Aorta (tissue), 5 donors: ENCODE results near the gene TMA7. TPM values are rescaled to one million over a fixed set of nuclear protein-coding genes. Genes with fewer than 3 reads are reported as not detected.

Source experiments
- ATAC-seq: fragments of 200-7000 bp; cut with Tn5 transposase; one replicate; pipeline ENCODE4 v1.9.1; 2022; ENCODE audit warnings: moderate library complexity; ENCODE audit not compliant: low FRiP score
- DNase-seq, 2 donors: peaks; one replicate each; pipeline ENCODE4 v3.0.0-alpha.2; 2020
- H3K27ac ChIP-seq, 2 donors: one replicate each; pipeline ENCODE4 v1.5.1; 2013; ENCODE audit warnings: low read length in 2 of 2, mild to moderate bottlenecking in 2 of 2, moderate library complexity in 2 of 2, control low read depth in 1 of 2, inconsistent platforms in 1 of 2, low read depth in 1 of 2
- H3K27me3 ChIP-seq, 2 donors: one replicate each; pipeline ENCODE4 v1.6.1; 2013; ENCODE audit warnings: control low read depth in 1 of 2, low read length in 1 of 2, mild to moderate bottlenecking in 1 of 2, moderate library complexity in 1 of 2; ENCODE audit not compliant: insufficient read depth in 2 of 2, control insufficient read depth in 1 of 2
- H3K36me3 ChIP-seq, 2 donors: one replicate each; pipeline ENCODE4 v1.6.1; 2013; ENCODE audit warnings: control low read depth in 1 of 2, low read length in 1 of 2, mild to moderate bottlenecking in 1 of 2; ENCODE audit not compliant: insufficient read depth in 2 of 2, control insufficient read depth in 1 of 2
- H3K4me1 ChIP-seq, 2 donors: one replicate each; pipeline ENCODE4 v1.6.1; 2013; ENCODE audit warnings: low read length in 2 of 2, control low read depth in 1 of 2, mild to moderate bottlenecking in 1 of 2, moderate library complexity in 1 of 2; ENCODE audit not compliant: insufficient read depth in 2 of 2, control insufficient read depth in 1 of 2
- H3K4me3 ChIP-seq, 2 donors: one replicate each; pipeline ENCODE4 v1.5.1; 2013; ENCODE audit warnings: low read length in 2 of 2, control low read depth in 1 of 2, mild to moderate bottlenecking in 1 of 2
- H3K9me3 ChIP-seq: one replicate; pipeline ENCODE4 v1.6.1; 2013; ENCODE audit warnings: mild to moderate bottlenecking, low read length; ENCODE audit not compliant: control insufficient read depth
- WGBS, 2 donors: extraction: QIAGEN DNeasy Blood & Tissue Kit; methylation state at CpG; one replicate each; pipeline ENCODE4 v1.1.7; 2013; 5-methylcytosine and 5-hydroxymethylcytosine counted together
- intact Hi-C, 2 donors: fragments of 100-400 bp; cut with DNase I; formaldehyde crosslinking; loops; one replicate each; pipeline versions ENCODE4 v1.14.2 to v1.15.0; 2022
- polyA plus RNA-seq, 2 donors: library from polyadenylated mRNA; stranded (reverse); fragments of 200-250 nt; gene quantifications; one replicate each; pipeline ENCODE4 v1.2.3, GENCODE V29; 2013
- total RNA-seq, 2 donors: library from RNA; stranded (reverse); fragmentation: NEBNext Ultra II Directional; extraction: Animal tissue kit (Norgen Biotek cat#: 25700); gene quantifications; one replicate each; pipeline ENCODE4 v1.2.1, GENCODE V29; 2021
- donor health status: healthy with polysubstance abuse.
- donor health status: Bipolar disorder and iron deficiency.
- donor health status: DM: no; HTN: no; CAD: no.
- donor health status: DM: no; HTN: no; CAD: no.
- donor health status: DM: yes; HTN: yes; CAD: no.

TMA7 gene
- total and polyA plus RNA-seq, 4 donors: 114 to 686 (median 215) TPM

DNA sequence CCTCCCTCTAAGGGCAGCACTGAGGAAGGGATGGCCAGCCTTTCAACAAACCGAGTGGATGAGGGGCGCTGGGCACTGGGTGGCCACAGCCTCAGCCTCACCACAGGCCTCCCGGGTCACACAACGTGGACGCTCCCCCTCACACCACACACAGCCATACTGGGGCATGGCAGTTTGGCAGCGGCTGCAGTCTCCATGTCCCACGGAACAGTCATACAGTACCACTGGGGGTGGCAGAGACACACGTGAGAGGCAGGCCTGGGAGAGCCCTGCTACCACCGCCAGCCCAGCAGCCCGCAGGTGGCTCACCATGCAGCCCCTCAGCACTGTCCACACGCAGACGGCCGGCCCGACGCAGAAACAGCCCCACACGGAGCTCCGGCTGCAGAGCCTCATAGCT, 21.9 kb upstream of the TMA7 start:
- 88 to 90% methylated on average over 17 of the region's 17 CpGs for WGBS, 2 donors

DNA sequence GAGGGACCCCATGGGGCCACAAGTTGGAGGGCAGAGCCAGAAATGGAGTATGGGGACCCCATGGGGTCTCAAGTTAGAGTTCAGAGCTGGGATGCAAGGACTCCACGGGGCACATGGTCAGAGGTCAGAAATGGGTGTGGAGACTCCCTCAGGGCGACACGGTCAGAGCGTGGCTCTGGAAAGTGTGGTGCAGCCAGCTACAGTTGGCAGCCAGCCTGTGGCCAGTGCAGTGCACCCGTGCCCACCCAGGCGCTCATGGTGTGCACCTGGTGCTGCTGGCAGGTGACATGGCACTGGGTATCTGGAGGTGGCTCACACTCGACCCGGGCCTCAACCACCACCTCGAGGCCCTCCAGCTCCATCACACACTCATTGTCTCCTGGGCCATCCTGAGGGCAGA, 21.4 kb upstream of the TMA7 start:
- intact Hi-C loops: no loop called here
- no peak for DNase-seq
- H3K9me3 ChIP-seq: no peaks in the 10 kb centered on the region
- no peak overlapping the region for H3K4me3 ChIP-seq
- ATAC-seq: no peak
- H3K27me3 ChIP-seq: no peaks in the 10 kb centered on the region
- no peaks in the 10 kb centered on the region for H3K4me1 ChIP-seq
- 71 to 80% methylated on average over 9 of the region's 9 CpGs for WGBS, 2 donors
- peaks cover 0 to 8% of the 10 kb centered on the region in 2 donors for H3K36me3 ChIP-seq
- H3K27ac ChIP-seq: no peak overlapping the region

More for the DNA sequence above, 21.9 kb upstream of the TMA7 start:
- no peaks in the 10 kb centered on the region for H3K4me1 ChIP-seq
- no peaks in the 10 kb centered on the region for H3K9me3 ChIP-seq
- no peak overlapping the region for H3K4me3 ChIP-seq
- no peak for ATAC-seq
- no peak for DNase-seq
- intact Hi-C loops: no loop called here
- peaks cover 0 to 8% of the 10 kb centered on the region in 2 donors for H3K36me3 ChIP-seq
- no peaks in the 10 kb centered on the region for H3K27me3 ChIP-seq
- no peak overlapping the region for H3K27ac ChIP-seq

DNA sequence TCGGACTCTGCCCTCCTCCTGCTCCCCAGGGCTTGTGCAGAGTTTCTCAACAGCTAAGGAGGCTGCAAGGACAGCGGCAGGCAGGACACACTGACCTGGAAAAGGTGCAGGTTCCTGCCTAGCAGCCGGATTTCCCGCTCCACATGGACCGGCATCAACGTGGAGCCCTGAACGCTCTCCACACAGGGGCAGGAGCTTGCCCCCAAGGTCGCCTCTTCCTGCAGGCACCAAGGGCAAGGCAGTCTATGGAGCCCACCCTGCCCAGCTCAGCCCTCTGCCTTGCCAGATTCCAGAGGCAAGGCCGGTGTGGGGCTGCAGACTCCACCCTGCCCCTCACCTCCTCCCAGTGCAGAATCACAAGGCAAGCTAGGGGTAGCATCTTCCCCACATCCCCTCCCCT, 20.9 kb upstream of the TMA7 start:
- Histone ChIP-seq H3K4me3 (no peak overlapping the region), H3K36me3 (peaks cover 0 to 8% of the 10 kb centered on the region in 2 donors), H3K4me1 (no peaks in the 10 kb centered on the region), H3K27ac (no peak overlapping the region), H3K27me3 (no peaks in the 10 kb centered on the region), H3K9me3 (no peaks in the 10 kb centered on the region)
- peak in 1 of 2 donors; percentile 17 for DNase-seq
- intact Hi-C loops: no loop called here
- WGBS, 2 donors: 90 to 92% methylated on average over 9 of the region's 9 CpGs
- no peak for ATAC-seq

DNA sequence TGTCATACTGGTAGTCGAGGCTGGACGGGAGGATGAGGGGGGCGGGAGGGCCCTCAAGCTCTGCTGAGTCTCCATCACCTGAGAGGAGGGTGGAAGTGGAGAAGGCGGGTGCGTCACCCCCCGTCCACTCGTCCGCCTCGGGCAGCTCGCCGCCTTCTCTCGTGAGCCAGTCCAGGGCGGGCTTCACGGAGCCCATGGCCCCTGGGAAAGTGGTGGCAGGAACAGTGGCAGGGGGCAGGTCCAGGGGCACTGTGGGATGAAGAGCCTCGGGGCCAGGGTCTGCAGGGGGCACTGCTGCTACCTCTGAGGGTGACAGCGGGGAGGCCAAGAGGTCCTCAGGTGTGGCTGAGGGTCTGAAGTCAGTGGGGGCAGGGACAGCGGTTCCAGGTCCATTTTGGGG, 20.5 kb upstream of the TMA7 start:
- H3K27ac ChIP-seq: no peak overlapping the region
- ATAC-seq (no peak), DNase-seq (no peak)
- no peak overlapping the region for H3K4me3 ChIP-seq
- 89 to 91% methylated on average over 17 of the region's 17 CpGs for WGBS, 2 donors
- H3K36me3 ChIP-seq: peaks cover 0 to 8% of the 10 kb centered on the region in 2 donors
- intact Hi-C loops: no loop called here
- no peaks in the 10 kb centered on the region for H3K27me3 ChIP-seq
- no peaks in the 10 kb centered on the region for H3K9me3 ChIP-seq
- no peaks in the 10 kb centered on the region for H3K4me1 ChIP-seq

DNA sequence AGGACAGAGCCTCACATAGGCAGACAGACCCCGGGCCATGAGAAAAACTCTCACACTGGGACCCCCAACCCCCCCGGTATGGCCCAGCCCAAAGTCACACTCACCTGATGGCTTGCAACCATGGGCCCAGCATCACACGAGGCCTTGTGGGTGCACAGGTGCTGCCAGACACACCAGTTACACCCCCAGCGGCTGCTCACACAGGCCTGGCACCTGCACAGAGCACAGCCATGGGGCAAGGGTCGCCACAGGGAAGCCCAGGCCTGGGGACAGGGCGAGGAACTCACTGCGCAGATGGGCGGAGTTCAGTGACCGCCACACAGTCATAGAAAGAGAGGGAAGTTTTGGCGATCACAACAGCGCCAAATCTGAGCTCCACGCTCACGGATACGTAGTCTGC, 19.5 kb upstream of the TMA7 start:
- intact Hi-C loops: no loop called here
- Histone ChIP-seq H3K27me3 (no peaks in the 10 kb centered on the region), H3K4me1 (no peaks in the 10 kb centered on the region), H3K36me3 (peaks cover 0 to 5% of the 10 kb centered on the region in 2 donors), H3K27ac (no peak overlapping the region), H3K4me3 (no peak overlapping the region), H3K9me3 (no peaks in the 10 kb centered on the region)
- DNase-seq: no peak
- WGBS, 2 donors: 92 to 93% methylated on average over 14 of the region's 14 CpGs
- ATAC-seq: no peak

DNA sequence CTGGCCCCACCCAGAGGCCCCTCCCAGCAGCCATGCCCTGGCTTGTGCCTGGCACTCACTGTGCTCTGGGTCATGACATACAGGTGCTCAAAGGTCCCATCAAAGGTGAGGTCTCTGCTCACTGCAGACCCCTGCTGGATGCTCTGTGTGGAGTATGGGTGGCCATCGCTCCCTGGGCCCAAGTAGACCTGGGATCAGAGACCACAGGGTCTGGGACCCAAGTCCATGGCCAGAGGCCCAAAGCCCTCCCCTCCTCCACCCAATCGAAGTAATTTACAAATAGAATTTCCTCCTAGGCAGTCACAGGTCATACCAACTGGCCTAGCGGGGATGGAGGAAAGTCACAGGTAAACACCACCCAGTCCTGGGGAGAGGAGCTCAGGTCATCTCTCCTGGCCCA, 17.8 kb upstream of the TMA7 start:
- no peak overlapping the region for H3K4me3 ChIP-seq
- intact Hi-C loops: no loop called here
- DNase-seq: no peak
- H3K36me3 ChIP-seq: peaks cover 0 to 2% of the 10 kb centered on the region in 2 donors
- WGBS, 2 donors: 93 to 97% methylated on average over 3 of the region's 3 CpGs
- H3K27me3 ChIP-seq: no peaks in the 10 kb centered on the region
- no peak overlapping the region for H3K27ac ChIP-seq
- ATAC-seq: no peak
- no peaks in the 10 kb centered on the region for H3K9me3 ChIP-seq
- no peaks in the 10 kb centered on the region for H3K4me1 ChIP-seq

DNA sequence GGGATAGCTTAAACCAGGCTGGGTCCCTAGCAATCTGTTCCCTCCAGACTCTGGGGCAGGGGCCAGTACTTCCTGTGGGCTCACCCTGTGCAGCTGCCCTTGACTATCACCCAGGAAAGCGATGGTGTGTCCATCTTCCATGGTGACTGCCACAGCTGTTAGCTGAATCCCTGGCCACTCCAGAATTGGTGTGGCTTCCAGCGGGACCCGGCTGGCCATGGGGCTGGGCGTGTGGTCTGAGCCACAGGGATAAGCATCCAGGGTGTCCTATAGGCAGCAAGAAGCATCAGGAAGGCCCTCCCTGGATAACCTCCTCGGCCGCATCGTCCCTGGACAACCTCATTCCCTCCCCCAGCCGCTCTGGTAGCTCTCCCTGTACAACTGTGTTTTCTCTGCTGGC, 17.4 kb upstream of the TMA7 start:
- H3K27me3 ChIP-seq: no peaks in the 10 kb centered on the region
- peaks cover 0 to 2% of the 10 kb centered on the region in 2 donors for H3K36me3 ChIP-seq
- intact Hi-C loops: no loop called here
- no peak overlapping the region for H3K27ac ChIP-seq
- WGBS, 2 donors: 82 to 85% methylated on average over 8 of the region's 8 CpGs
- H3K9me3 ChIP-seq: no peaks in the 10 kb centered on the region
- no peaks in the 10 kb centered on the region for H3K4me1 ChIP-seq
- H3K4me3 ChIP-seq: no peak overlapping the region
- ATAC-seq (no peak), DNase-seq (no peak)

DNA sequence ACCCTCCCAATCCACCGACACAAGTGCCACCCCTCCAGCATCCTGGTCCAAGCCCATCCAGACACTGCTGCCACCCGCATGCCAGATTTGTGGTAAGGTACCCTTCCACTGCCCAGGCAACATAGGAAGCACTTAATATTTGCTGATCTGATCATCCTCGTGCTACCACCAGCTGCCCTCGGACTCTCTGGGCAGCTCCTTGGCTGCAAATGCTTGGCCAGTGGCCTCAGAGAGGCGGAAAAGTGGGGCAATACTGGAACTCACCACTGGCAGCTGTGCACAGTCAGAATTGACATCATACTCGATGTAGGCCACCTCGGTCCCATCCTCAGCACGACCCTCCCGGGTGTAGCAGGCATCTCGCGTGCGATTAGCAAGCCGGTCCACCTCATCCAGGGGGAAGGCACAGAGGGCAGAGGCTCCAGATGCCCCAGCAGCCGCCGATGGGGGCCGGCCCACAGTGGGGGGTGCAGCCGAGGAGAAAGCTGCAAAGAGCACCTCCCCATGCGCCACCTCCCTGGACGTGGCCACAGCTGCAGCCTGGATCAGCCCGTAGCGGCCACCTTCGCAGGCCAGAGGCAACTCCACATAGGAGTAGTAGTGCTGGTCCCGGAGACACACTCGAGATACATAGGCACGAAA, 16.7 kb upstream of the TMA7 start:
- intact Hi-C loops: no loop called here
- Histone ChIP-seq H3K9me3 (no peaks in the 10 kb centered on the region), H3K27me3 (no peaks in the 10 kb centered on the region), H3K4me1 (no peaks in the 10 kb centered on the region), H3K27ac (no peak overlapping the region), H3K36me3 (no peaks in the 10 kb centered on the region), H3K4me3 (no peak overlapping the region)
- no peak for DNase-seq
- 74 to 77% methylated on average over 24 to 25 of the region's 25 CpGs for WGBS, 2 donors
- ATAC-seq: no peak

DNA sequence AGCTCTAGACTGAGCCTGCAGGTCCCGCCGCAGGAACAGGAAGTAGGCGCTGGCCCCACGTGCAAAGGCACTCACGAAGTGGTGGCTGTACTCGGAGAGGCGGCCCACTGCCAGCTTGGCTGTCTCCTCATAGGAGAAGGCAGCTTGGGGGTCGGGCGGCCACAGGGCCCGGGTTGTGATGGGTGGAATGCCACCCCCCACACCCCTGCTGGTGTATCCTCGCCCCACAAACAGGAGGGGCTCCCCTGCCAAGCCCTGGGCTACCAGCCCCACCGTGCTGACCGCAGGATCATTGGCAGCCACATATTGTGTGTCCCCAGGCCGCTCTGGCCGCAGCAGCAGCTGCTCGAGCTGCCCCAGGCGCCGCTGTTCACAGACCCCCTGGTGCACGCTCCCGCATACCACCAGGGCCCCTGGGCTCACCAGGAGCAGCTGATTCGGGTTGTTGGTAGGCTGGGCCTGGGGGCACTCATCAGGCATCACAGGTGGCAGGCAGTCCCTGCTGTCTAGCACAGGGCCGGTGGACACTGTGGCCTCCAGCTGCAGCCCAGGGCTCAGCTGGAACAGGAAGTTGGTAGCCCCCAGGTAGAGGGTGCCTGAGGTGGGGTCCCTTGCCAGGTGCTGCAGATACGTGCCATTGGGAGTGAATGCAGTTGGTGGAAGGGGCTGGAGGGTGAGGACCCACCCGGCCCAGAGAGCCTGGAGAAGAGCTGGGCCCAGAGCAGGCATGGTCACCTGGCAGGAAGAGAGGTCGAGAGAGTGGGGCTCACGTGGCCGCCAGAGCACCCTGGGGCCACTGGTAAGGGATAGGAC, 16.0 kb upstream of the TMA7 start:
- H3K9me3 ChIP-seq: no peaks in the 10 kb centered on the region
- H3K36me3 ChIP-seq: no peaks in the 10 kb centered on the region
- no peaks in the 10 kb centered on the region for H3K27me3 ChIP-seq
- no peak for DNase-seq
- intact Hi-C loops: no loop called here
- H3K4me1 ChIP-seq: no peaks in the 10 kb centered on the region
- no peak overlapping the region for H3K27ac ChIP-seq
- WGBS, 2 donors: 86 to 89% methylated on average over 27 of the region's 27 CpGs
- H3K4me3 ChIP-seq: no peak overlapping the region
- ATAC-seq: no peak
